LNCaP clone FGC (cell line): ENCODE measurements around the gene GCM1.

ENCODE experiments used
- DNase-seq: peaks from one replicate; pipeline ENCODE4 v3.0.0-alpha.2; 2011; ENCODE audit warnings: low read depth
- H3K4me3 ChIP-seq: 2 replicates; pipeline ENCODE4 v1.5.1; 2011; ENCODE audit warnings: mild to moderate bottlenecking, low read depth, low read length, control low read depth
- CTCF ChIP-seq: IDR thresholded peaks from 2 replicates; pipeline ENCODE4 v1.5.1; 2012; ENCODE audit warnings: mild to moderate bottlenecking; ENCODE audit not compliant: control insufficient read depth, insufficient read depth; ENCODE audit errors: extremely low read depth

GCM1 gene

GRCh38 chr6:53179961-53180651 lies 31.5 kb upstream of the GCM1 start:
- no peak overlapping the region for H3K4me3 ChIP-seq
- DNase-seq, result peak; percentile 52
- TF ChIP-seq CTCF, result no peak

GRCh38 chr6:53178837-53179432 lies 30.3 kb upstream of the GCM1 start:
- no peak for TF ChIP-seq CTCF
- no peak for DNase-seq
- H3K4me3 ChIP-seq, result no peak overlapping the region

- DNase-seq, result no peak
- no peak for TF ChIP-seq CTCF
- H3K4me3 ChIP-seq, result no peak overlapping the region
Observed at GRCh38 chr6:53175027-53175426, 26.4 kb upstream of the GCM1 start.

- no peak overlapping the region for H3K4me3 ChIP-seq
- TF ChIP-seq CTCF, result no peak
- no peak for DNase-seq
Observed at GRCh38 chr6:53172468-53172803, 23.8 kb upstream of the GCM1 start.

GRCh38 chr6:53171605-53172467 lies 23.2 kb upstream of the GCM1 start:
- TF ChIP-seq CTCF, result peak; percentile 100
- DNase-seq, result peak; percentile 50
- H3K4me3 ChIP-seq, result no peak overlapping the region

GRCh38 chr6:53168516-53169267 lies 20.1 kb upstream of the GCM1 start:
- no peak for TF ChIP-seq CTCF
- DNase-seq, result no peak
- no peak overlapping the region for H3K4me3 ChIP-seq
